ENCODE measurements around the gene CAMK1D.
A peak's percentile ranks its signal among the peaks of the same experiment; 100 is the strongest.

Gene CAMK1D

DNA sequence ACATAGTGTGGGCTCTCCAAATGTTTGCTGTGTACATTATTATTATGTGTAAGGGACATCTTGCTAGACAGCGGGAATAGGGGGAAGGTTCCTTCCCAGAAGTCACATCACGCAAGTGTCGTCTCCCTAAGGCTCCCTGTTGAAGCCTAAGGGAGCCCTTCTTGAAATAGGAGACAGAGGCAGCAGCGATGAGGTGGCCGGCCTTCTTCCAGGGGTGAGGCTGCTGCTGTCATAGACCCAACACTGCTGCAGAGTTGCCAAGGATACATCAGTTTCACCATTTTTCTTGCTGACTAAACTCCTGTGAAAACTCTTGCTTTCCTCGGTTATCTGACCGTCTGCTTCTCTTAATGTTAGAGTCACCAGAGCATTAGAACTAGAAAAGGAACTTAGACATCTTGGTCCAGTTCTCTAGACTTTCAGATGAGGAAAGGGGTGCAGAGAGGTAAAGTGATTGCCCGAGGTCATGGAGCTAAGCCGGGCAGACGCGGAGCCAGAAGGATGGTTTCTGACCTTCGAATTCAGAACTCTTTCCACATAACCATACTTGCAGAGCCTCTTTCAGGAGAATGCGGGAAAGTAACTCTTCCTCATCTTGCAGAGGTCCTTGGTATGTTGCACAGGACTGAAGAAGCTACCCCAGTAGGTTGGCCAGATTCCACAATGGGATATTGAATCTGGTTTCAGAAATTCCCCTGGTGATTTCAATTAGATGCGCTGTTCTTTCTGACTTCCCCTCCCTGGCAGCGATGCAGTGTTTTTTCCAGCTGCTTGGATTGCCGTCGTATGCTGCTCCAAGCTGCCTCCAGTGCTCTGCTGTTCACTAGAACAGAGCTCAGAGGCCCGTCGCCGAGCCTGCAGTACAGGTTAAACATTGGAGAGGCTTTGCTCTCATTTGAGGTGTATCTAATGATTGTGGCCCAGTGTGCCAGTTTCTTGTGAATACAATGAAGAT is 217.1 kb downstream of the CAMK1D start:
- no peak for DNase-seq

DNA sequence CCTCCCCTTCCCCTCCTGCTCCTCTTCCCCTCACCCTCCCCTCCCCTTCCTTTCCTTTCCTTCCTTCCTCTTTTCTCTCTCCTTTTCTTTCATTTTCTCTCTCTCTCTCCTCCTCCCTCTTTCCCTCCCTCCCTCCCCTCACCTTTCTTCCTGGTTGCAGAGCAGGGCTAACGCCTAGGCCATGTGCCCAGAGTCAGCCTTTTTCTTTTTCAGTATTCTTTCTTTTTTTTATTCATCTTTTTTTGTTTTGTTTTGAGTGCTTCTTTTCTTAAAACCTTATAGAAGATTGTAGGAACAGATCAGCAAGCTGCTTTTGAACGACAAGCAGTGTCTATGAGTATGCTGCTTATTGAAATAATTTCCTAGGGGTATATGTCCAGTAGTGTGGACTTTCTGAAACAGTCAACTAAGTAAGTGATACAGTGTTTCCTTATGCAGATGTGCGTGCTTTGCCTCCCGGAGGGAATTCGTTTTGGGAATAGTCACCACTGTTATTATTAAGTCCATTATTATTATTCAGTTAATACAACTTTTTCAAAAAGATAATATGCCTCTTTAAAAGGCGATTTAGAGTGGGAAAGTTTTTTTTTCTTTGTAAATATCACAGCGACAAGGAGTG is 219.2 kb downstream of the CAMK1D start:
- DNase-seq, result no peak

DNA sequence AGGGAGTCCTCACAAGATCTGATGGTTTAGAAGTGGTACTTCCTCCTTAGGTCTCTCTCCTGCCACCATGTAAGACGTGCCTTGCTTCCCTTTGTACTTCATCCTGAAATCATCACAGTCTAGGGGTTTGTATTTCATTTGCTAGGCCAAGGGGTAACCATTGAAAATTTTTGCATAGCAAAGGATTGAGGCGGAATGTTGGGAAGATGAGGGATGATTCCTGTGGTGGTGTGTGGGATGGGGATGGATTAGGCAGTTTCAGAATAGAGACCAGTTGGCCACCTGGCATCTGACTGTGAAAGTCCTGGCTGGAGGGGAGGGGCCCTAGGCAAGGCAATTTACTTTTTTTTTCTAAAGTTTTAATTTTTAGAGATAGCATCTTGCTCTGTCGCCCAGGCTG is 222.9 kb downstream of the CAMK1D start:
- DNase-seq, result no peak

DNA sequence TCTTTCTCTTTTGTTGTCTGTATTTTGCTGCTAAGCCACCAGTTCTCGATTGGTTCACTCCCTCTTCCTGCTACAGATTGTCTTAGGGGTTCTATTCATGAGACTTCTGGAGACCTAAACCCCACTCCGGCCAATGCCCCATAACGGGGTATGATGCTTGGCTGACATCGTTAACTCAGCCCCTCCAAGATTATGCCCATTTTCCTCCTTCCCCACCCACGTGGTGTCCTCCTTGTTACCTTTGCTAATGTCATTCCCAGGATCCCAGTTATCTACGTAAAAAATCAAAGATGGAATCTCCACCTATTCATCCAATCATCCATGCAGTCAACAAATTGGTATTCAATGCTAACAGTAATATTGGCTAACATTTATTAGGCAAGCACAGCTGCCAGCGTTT is 228.3 kb downstream of the CAMK1D start:
- no peak for DNase-seq

DNA sequence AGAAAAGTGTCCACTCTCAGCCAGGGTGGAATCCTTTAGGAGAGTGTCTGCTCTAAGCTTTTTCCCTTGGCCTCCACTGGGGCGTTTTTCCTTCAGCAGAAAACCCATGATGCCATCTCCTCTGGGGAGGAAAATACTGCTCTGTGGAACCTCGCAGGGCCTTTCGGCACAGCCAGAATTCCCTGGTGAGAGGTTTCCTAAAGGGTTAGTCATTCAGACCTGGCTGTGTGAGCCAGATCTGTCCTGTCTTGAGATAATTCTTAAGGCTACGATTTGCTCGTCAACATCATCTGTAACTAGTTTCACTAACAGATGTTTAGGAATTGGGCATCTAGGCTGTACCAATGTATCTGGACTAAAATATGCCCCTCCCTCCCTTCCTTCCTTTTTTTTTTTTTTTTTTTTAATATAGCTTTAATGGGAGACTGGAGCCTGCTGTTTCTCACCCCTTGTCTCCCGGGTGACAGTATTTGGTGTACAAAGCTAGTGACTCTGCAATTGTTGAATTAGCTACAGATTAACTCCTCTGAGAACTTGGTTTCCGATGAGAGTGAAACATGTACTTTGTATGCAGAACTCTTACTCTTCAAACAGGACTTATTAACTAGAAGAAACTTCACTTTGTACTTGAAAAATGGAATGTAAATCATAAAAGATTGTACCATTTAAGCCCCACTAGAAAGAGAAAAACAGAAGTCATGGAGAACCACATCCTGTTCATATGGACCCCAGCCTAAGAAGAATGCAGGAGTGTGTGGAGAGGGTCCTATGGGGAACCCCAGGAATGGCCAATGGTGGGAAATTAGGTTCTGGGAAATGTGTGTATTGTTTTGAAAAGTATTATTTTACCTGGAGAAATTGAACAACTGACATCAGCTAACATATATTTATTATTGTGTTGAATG is 230.9 kb downstream of the CAMK1D start:
- DNase-seq, result no peak

DNA sequence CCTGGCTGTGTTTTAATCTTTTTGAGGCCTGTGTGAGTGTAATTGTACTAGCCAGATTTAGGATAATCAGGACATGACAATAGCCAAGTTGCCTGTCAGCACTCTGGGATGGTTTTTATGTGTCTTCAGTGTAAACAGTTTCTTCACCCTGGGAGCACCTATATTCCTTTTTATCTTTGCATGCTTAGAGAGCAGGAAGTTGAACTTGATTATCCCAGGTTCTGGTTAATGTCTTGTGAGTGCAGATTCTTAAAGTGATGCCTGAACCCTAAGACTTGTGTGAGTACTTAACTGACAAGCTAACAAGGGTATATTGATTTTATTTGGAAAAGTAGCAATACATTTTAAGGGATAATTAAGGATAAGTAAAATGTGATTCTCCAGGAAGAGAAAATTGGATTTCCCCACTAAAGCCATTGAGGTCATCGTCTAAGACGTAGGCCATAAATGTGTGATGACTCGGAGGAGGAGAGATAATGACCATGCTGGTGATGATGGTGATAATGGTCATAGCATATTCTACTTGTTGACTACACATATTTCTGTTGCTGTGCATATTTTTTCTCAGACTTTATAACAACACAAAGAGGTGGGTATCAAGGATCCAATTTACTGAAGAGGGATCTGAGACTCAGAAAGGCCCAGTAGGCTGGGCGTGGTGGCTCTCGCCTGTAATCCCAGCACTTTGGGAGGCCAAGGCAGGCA is 234.7 kb downstream of the CAMK1D start:
- no peak for DNase-seq

DNA sequence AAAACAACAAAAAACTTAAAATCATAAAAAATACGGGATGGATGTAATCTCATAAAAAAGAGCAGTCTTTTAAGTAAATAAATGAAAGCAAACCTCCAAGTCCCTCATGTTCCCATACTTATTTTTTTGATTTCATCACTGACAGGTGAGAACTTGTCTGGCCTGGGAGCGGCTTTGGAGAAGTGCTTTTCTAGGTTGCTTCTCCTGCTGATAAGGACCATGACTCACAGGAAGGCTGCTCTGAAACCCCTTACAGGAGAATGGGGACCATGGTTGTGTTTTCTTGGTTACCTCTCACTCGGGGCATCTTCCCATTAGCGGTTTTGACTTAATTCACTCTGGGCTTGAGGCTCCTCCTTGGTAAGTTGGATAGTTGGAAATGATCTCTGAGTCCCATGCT is 237.4 kb downstream of the CAMK1D start:
- no peak for DNase-seq

DNA sequence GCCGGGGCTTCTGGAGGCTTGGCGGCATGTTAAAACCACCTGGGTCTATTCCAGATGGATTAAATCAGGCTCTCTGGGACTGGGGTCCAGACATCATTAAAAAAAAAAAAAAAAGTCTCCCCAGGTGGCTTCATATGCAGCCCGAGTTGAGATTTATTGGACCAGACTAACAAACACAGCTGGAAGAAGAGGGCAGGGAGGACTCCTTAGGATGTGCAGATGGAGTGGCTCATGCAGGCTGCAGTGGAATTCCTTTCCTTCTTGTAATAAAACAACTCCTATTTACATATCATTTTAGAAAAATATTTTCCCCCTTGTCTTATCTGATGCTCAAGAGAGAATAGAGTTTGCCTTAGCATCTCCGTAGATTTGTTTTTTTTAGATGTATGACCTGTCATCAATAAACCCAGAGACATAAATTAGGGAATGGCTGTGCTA is 238.1 kb downstream of the CAMK1D start:
- no peak for DNase-seq

DNA sequence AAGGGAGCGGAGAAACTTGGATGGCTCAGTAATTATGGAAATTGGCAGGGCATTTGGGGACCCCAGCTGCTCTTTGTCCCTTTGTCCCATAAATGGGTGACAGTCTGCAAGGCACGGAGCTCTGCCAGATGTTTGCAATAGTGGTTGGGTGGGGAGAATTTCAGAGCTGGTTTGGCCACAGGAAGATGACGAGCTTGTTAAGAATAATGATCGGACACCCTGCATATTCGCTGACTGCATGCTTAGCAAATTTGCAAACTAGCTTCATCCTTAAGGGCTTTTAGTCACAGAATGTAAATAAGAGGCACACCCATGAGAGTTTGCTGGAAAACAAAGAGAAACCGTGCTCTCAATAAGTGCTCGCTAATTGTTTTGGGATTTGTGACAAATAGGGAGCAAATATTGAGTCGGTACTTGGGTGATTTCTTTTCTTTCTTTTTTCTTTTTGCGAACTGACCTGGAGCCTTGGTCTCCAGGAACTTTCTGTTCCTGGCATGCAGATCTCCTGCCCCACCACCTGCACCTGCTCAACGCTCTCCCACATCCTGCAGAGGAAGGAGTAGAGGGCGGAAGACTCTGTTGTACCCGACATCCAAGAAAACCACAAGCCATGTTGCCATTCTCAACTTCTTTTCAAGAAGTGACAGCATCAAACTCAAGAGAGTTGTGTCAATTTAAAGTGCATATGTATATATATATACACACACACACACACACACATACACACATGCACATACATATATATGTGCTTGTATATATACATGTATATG is 238.9 kb downstream of the CAMK1D start:
- no peak for DNase-seq

DNA sequence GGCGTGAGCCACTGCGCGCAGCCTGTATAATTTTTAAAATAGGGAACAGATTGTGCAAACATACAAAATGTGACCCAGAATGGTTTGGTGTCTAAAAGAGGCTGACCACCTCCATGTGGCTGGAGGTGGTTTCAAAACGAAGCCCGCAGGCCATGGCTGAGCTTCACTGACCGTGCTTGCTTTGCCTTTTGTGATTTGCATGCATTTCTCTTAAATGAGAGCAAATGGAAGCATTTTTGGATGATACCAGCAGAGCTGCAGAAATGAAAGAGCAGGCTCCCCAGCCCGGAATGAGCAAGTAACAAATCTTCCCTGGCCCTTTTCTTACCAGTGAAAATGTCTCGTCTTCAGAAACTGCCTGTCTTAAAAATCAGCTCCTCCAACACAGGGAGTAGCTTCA is 239.9 kb downstream of the CAMK1D start:
- no peak for DNase-seq

DNA sequence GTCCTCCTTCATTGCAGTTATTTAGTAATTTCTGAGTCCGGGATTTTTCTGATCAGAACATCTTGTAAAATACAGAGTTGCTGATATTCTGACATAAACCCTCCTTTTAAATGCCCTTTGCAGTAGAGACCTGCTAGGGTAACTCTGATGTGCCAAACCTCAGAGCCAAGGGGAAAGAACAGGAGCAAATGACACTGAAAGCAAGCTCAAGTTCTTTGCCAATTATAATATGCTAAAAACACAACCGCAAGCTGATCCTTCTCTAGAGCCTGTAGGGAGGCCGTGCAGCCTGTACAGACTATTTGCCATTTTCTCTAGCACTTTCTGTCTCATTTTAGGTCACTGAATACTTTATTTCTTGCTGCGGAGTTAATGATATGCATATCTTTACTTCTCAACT is 240.4 kb downstream of the CAMK1D start:
- DNase-seq, result no peak

DNA sequence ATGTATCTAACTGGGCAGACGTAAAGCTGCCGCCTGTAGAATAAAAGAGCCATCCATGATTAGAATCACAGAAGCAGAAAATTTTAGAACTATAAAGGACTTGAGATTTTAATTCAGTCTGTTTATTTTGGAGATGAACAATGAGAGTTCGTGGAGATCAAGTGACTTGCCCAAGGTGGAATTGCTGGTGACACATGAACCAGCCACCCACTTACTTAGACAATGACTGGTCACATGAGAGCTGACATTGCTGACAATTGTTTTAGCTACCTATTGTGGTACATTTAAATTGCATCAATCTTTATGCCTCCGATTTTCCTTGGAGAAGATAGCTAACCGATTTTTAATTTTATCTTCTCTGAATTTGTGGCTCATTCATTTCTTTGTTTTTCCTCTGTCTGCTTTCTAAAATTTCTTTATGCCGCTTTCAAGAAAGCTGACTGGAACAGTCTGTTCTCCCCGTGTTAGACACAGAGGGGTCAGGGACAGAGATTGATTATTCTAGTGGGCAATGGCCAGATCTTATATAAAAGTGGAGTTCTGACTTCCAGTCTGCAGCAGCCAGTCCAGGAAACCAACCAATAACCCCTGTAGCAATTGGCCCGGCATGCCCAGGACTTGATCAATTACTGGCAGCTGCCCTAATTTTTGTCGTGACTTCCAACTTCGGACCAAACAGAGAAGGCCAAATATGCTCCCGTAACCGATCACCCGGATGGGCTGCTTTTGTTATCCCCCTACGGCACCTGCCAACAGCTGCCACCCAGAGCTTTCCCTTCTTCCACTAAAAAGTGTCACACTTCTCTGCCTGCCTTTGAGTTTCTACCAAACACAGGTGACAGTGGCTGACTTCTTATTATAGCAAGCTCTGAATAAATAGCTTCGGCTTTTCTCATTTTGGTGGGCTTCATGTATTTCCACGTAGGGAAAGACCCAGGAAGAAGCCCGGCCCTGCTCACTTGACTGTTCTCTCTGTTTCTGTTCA is 241.6 kb downstream of the CAMK1D start:
- no peak for DNase-seq

DNA sequence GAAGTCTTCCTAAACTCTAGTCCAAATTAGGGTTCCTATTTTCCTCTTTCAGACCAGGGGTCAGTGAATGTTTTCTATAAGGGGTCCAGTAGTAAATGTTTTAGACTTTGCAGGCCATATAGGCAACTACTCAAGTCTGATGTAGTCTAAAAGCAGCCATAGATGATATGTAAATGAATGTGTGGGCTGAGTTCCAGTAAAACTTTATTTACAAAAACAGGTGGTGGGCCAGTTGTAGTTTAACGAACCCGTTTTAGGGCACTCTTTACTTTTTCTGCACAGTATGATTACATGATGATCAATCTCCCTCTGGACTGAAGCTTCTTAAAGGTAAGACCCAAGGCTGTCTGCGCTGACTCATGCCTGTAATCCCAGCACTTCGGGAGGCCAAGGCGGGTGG is 243.6 kb downstream of the CAMK1D start:
- DNase-seq, result no peak

DNA sequence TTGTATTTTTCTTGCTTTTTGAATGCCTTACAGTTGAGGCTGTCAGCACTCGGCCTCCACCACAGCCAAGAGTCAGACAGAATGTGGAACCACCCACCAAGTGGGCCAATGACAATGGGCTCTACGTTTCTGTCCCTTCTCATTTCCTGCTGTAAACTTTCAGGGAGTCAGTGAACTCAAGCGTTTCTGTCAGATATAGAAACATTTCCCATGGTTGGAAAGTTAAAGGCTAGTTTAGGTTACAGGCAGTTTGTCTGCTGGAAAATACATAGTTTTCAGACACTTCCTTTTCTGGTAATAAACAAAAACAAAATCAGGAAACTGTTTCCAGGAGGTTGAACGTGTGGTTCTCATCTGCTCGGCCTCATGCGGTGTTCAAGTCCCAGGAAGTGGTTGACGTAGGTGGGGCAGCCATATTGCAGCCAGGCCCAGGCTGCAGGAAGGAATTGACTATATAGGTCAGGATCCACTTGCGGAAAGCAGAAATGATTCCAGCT is 245.1 kb downstream of the CAMK1D start:
- peak in 1 of 2 donors; percentile 17 for DNase-seq

DNA sequence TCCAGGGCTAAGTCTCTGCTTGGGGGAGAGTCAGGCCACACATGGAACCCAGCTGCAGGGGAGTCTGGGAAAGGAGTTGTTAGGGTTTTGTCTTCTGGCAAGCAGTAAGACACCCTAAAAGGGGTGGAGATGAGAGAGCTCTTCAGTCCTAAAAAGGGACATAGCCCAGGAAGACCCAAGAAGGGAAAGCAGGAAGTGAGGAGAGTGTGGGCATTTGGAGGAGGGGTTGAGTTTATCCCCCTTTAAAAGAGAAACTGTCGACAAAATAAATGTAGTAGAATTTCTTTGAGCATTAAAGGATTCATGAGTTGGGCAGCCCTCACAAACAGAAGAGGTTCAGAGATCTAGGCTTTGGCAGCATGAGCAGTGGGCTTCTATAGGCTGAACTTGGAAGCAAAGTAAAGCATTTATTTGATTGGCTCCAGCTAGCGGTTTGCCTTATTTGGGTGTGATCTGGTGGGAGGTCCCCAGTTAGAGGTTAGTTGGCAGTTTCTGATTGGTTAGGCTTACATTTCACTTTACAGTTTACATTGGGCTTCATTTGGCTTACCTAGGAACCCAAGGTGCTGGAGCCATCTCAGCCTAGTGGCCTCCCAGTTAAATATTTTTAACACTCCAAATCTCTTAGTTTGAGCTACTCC is 246.7 kb downstream of the CAMK1D start:
- no peak for DNase-seq

DNA sequence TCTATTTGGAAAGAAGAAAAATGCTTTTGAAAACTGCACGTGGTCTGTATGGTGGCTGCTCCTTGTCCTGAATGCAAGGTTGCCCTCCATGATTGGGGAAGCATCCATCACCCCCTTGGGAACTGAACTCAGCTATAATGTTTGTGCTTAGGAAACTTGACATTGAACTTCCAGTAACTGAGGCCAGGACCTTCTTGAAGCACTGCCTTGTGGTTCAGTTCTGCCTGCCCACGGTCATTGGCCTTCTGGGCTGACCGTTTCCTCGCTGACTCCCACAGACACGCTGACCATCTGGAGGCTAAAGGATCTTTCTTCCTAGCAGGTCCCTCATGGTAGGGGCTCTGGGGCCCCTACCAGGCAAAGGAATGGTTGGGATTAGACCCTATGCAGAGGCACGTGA is 247.8 kb downstream of the CAMK1D start:
- no peak for DNase-seq

DNA sequence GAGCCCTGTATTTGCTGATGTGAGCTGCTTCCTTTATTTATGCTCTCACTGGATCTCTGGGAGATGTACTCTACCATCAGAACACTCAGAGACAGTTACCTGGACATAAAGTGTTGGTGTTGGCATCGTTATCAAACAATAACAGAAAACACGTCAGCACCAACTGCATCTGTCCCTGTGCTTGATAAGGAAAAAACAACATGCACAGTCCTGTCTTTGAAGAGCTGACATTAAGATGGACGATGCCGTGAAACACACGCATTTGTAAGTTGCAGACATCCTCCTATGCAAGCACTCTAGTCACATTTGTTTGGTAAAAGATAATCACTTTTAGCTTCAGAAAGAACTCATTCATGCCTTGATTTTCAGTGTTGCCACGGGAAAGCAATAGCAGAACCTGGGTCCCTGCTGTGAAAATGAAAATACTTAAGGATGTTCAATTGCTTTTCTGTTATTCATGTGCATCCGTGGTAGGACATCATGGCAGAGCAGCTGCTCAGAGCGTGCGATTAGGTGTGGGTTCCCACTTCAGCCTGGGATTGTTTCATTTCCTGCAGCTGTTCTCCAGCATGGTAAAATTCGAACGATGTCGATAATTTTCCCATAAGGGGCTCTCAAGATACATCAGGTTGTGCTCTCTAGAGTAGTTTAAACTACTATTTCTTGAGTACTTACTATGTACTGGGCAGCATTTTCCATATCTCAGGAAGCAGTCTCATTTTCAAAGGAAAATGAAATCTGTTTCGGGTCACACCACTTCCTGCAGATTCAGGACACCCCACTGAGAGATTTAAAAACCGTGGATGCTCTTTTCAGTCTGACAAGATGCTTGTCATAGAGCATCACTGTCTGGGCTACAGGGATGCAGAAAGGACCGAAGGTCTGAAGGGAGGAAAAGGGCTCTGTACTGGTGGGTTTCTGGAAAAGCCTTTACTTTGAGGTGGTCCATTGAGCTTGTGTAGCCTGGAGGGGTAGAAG is 248.7 kb downstream of the CAMK1D start:
- DNase-seq, result no peak

DNA sequence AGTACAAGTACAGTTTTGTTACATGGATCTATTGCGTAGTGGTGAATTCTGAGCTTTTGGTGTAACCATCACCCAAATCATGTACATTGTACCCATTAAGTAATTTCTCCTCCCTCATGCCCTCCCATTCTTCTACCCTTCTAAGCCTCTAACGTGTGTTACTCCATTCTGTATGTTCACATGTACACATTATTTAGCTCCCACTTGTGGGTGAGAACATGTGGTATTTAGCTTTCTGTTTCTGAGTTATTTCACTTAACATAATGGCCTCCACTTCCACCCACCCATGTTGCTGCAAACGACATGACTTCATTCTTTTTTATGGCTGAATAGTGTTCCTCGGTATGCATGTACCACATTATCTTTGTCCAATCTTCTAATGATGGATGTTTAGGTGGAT is 251.3 kb downstream of the CAMK1D start:
- no peak for DNase-seq

DNA sequence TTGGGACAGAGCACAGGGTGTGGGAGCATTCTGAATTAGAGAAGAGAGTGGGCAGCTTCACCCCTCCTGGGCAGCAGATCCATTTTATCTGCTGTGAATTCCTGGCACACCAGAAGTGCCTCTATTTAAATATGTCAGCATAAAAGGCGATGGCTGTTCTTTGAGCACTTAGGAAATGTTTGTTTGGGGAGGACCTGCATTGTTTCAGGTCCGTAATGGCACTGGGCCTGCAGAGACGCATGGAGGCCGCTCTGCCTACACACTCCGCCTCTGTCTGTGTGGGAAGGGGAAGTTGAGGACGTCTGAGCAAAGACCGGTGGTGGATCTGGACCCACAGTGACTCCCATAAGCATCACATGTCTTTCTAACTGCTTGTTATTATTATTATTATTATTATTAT is 253.2 kb downstream of the CAMK1D start:
- DNase-seq, result no peak
